Aorta (tissue), 5 donors: ENCODE data around the gene ENO1. TPM values are rescaled to one million over a fixed set of nuclear protein-coding genes. Genes with fewer than 3 reads are reported as not detected.

Experiments
- ATAC-seq: fragments of 200-7000 bp; cut with Tn5 transposase; one replicate; pipeline ENCODE4 v1.9.1; 2022; ENCODE audit warnings: moderate library complexity; ENCODE audit not compliant: low FRiP score
- DNase-seq, 2 donors: peaks; one replicate each; pipeline ENCODE4 v3.0.0-alpha.2; 2020
- H3K27ac ChIP-seq, 2 donors: one replicate each; pipeline ENCODE4 v1.5.1; 2013; ENCODE audit warnings: low read length in 2 of 2, mild to moderate bottlenecking in 2 of 2, moderate library complexity in 2 of 2, control low read depth in 1 of 2, inconsistent platforms in 1 of 2, low read depth in 1 of 2
- H3K27me3 ChIP-seq, 2 donors: one replicate each; pipeline ENCODE4 v1.6.1; 2013; ENCODE audit warnings: control low read depth in 1 of 2, low read length in 1 of 2, mild to moderate bottlenecking in 1 of 2, moderate library complexity in 1 of 2; ENCODE audit not compliant: insufficient read depth in 2 of 2, control insufficient read depth in 1 of 2
- H3K36me3 ChIP-seq, 2 donors: one replicate each; pipeline ENCODE4 v1.6.1; 2013; ENCODE audit warnings: control low read depth in 1 of 2, low read length in 1 of 2, mild to moderate bottlenecking in 1 of 2; ENCODE audit not compliant: insufficient read depth in 2 of 2, control insufficient read depth in 1 of 2
- H3K4me1 ChIP-seq, 2 donors: one replicate each; pipeline ENCODE4 v1.6.1; 2013; ENCODE audit warnings: low read length in 2 of 2, control low read depth in 1 of 2, mild to moderate bottlenecking in 1 of 2, moderate library complexity in 1 of 2; ENCODE audit not compliant: insufficient read depth in 2 of 2, control insufficient read depth in 1 of 2
- H3K4me3 ChIP-seq, 2 donors: one replicate each; pipeline ENCODE4 v1.5.1; 2013; ENCODE audit warnings: low read length in 2 of 2, control low read depth in 1 of 2, mild to moderate bottlenecking in 1 of 2
- H3K9me3 ChIP-seq: one replicate; pipeline ENCODE4 v1.6.1; 2013; ENCODE audit warnings: mild to moderate bottlenecking, low read length; ENCODE audit not compliant: control insufficient read depth
- WGBS, 2 donors: extraction: QIAGEN DNeasy Blood & Tissue Kit; methylation state at CpG; one replicate each; pipeline ENCODE4 v1.1.7; 2013; 5-methylcytosine and 5-hydroxymethylcytosine counted together
- intact Hi-C, 2 donors: fragments of 100-400 bp; cut with DNase I; formaldehyde crosslinking; loops; one replicate each; pipeline versions ENCODE4 v1.14.2 to v1.15.0; 2022
- polyA plus RNA-seq, 2 donors: library from polyadenylated mRNA; stranded (reverse); fragments of 200-250 nt; gene quantifications; one replicate each; pipeline ENCODE4 v1.2.3, GENCODE V29; 2013
- total RNA-seq, 2 donors: library from RNA; stranded (reverse); fragmentation: NEBNext Ultra II Directional; extraction: Animal tissue kit (Norgen Biotek cat#: 25700); gene quantifications; one replicate each; pipeline ENCODE4 v1.2.1, GENCODE V29; 2021
- donor health status: healthy with polysubstance abuse.
- donor health status: Bipolar disorder and iron deficiency.
- donor health status: DM: no; HTN: no; CAD: no.
- donor health status: DM: no; HTN: no; CAD: no.
- donor health status: DM: yes; HTN: yes; CAD: no.

Gene ENO1
- total and polyA plus RNA-seq, 4 donors: 333 to 688 (median 528) TPM

DNA sequence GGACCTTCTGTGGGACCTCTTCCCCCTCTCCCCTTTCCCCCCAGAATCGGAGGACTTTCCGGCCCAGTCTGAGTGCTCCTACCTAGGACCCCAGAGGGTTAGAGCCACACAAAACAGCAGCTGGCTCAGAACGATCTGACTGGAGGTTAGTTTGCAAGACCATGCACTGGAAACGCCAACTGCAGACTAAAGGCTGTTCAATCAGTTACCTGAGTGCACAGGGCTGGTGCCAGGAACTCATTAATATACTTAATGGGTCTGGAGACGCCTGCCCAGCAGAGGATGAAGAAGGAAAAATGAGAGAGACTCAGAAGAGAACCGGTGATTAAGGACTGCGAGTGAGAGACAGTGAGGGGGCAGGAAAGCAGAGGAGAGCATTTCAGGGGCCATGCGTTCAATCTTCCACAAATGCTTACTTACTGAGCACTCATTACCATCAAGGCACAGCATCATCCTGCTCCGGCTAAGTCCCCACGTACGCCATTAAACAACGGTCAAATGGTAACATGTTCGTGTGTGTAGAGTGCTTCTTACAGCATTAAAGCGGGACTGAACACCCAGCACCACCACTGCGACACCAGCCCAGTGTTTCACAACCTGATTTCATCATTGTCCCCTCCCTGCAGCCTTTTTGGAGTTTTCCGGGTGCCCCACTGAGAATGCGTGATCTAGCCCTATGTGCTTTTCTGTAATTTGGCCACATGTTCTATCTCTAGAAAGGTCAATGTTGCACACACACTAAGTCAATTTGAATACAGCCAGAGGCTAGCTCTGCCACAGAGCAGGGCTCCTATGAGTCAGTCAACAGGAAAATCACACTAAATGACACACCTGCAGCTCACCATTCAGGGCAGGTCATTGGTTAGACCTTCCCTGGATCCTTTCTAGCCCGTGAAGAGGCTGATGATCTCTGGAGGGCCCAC is 7.6 kb downstream of the ENO1 start:
- H3K27me3 ChIP-seq: no peaks in the 10 kb centered on the region
- ATAC-seq (no peak), DNase-seq (no peak)
- 86 to 89% methylated on average over 18 of the region's 18 CpGs for WGBS, 2 donors
- no peak overlapping the region for H3K27ac ChIP-seq
- H3K4me1 ChIP-seq: peaks cover 0 to 3% of the 10 kb centered on the region in 2 donors
- no peaks in the 10 kb centered on the region for H3K9me3 ChIP-seq
- H3K4me3 ChIP-seq: no peak overlapping the region
- intact Hi-C loops: loop anchor here in 1 of 2 donors (5.0 kb wide), 1 partner anchor 116 kb away; no protein-coding TSS in a partner anchor
- peaks cover 15 to 22% of the 10 kb centered on the region in 2 donors for H3K36me3 ChIP-seq

DNA sequence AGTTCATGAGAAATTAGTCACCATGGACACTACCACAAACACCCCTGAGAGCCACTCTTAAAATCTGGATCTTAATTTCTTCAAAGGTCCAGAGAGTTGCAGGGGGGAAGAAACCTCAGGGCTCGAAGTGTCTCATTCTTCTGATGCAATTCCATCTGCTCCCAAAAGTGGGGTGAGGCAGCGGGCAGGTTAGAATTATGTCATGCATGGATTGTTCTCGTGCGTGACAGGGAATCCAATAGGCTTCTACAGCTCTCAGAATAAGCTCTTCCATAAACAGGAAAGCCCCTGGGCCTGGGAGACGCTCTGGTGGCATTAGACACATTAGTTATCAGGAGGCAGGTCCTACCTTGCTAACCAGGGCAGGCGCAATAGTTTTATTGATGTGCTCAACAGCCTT is 8.4 kb downstream of the ENO1 start:
- intact Hi-C loops: loop anchor here in 1 of 2 donors (5.0 kb wide), 1 partner anchor 117 kb away; no protein-coding TSS in a partner anchor
- no peak overlapping the region for H3K4me3 ChIP-seq
- H3K36me3 ChIP-seq: peaks cover 22 to 27% of the 10 kb centered on the region in 2 donors
- ATAC-seq (no peak), DNase-seq (no peak)
- no peaks in the 10 kb centered on the region for H3K9me3 ChIP-seq
- no peaks in the 10 kb centered on the region for H3K27me3 ChIP-seq
- WGBS, 2 donors: 79 to 87% methylated on average over 6 of the region's 6 CpGs
- peaks cover 0 to 3% of the 10 kb centered on the region in 2 donors for H3K4me1 ChIP-seq
- H3K27ac ChIP-seq: no peak overlapping the region

DNA sequence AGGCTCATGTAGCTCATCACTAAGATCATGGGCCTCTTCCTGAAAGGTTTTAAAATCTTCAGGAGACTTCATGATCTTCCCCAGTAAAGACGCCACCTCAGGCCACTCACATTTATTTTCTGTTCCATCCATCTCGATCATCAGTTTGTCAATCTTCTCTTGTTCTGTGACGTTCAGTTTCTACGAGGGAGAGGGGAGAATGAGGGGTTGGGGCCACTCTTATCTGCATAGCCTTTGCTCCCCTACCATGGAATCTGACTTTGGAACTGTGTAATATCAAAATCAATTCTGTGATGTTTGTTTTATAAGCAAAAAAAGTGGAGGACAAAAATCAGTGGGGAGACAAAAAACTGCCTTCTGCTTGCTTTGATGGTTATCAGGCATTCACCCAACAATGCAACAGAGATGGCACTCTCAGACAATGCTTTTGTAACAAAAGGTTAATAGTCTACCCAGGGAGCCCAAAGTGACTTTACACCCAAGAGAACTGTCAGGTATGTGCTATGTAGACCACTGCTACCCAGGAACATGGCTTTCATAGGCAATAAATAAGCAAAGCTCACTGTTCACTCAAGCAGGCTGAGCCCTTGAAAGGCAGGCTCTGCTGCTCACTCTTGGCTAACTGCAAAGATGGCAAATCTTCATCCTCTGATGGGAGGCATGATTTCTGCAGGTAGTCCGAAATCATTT is 10.5 kb downstream of the ENO1 start:
- intact Hi-C loops: no loop called here
- ATAC-seq (no peak), DNase-seq (no peak)
- Histone ChIP-seq H3K9me3 (no peaks in the 10 kb centered on the region), H3K4me3 (no peak overlapping the region), H3K27me3 (no peaks in the 10 kb centered on the region), H3K36me3 (peaks cover 34 to 35% of the 10 kb centered on the region in 2 donors), H3K4me1 (peaks cover 0 to under 1% of the 10 kb centered on the region in 2 donors), H3K27ac (no peak overlapping the region)
- WGBS, 2 donors: 83 to 85% methylated on average over 5 of the region's 5 CpGs

DNA sequence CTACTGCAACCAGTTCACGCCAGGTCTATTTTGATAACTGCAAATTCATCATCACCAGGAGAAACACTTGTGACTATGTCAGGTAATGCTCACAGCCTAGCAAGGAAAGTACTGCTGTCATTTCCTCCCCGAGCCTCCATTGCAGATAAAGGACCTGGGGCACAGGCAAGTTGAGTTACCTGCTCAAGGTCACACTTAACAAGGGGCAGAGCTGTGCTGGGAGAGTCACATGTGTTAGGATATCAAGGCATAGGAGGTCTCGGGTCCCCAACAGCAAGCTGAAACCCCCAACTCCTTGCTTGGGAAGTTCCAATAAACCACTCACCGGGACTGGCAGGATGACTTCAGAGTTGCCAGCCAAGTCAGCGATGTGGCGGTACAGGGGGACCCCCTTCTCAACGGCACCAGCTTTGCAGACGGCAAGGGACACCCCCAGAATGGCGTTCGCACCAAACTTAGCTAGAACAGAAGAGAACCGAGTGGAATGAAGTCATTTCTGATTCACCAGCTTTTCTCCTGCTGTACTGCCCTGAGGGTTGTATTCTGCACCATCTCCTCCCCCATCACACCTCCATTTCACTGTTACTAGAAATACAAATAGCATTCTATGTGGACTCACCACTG is 11.6 kb downstream of the ENO1 start:
- no peak for DNase-seq
- 88 to 89% methylated on average over 11 of the region's 11 CpGs for WGBS, 2 donors
- intact Hi-C loops: no loop called here

DNA sequence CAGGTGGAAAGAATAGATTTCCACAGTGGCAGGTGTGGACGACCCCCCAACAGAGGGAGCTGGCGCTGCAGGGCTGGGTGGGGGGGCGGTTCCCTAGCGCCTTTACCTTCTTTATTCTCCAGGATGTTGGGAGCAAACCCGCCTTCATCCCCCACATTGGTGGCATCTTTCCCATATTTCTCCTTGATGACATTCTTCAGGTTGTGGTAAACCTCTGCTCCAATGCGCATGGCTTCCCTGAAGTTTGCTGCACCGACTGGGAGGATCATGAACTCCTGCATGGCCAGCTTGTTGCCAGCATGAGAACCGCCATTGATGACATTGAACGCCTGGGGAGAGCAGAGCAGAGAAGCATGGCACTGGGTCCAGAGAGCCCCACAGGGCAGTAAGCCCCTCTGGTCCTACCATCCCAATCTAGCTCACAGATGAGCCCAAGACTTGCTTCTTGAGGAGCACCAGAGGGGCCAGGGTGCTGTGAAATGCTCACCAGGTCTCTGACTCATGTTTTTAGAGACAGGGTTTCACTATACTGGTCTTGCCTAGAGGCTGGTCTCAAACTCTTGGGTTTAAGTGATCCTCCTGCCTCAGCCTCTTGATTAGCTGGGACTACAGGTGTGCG is 12.2 kb downstream of the ENO1 start:
- Histone ChIP-seq H3K36me3 (peaks cover 33 to 34% of the 10 kb centered on the region in 2 donors), H3K27ac (no peak overlapping the region), H3K27me3 (no peaks in the 10 kb centered on the region), H3K4me3 (no peak overlapping the region), H3K9me3 (no peaks in the 10 kb centered on the region), H3K4me1 (no peaks in the 10 kb centered on the region)
- intact Hi-C loops: no loop called here
- ATAC-seq: no peak
- DNase-seq: no peak
- WGBS, 2 donors: 89 to 91% methylated on average over 10 of the region's 10 CpGs

More for the DNA sequence above, 11.6 kb downstream of the ENO1 start:
- Histone ChIP-seq H3K27ac (no peak overlapping the region), H3K4me3 (no peak overlapping the region), H3K4me1 (no peaks in the 10 kb centered on the region), H3K36me3 (peaks cover 34 to 38% of the 10 kb centered on the region in 2 donors), H3K27me3 (no peaks in the 10 kb centered on the region), H3K9me3 (no peaks in the 10 kb centered on the region)
- no peak for ATAC-seq

DNA sequence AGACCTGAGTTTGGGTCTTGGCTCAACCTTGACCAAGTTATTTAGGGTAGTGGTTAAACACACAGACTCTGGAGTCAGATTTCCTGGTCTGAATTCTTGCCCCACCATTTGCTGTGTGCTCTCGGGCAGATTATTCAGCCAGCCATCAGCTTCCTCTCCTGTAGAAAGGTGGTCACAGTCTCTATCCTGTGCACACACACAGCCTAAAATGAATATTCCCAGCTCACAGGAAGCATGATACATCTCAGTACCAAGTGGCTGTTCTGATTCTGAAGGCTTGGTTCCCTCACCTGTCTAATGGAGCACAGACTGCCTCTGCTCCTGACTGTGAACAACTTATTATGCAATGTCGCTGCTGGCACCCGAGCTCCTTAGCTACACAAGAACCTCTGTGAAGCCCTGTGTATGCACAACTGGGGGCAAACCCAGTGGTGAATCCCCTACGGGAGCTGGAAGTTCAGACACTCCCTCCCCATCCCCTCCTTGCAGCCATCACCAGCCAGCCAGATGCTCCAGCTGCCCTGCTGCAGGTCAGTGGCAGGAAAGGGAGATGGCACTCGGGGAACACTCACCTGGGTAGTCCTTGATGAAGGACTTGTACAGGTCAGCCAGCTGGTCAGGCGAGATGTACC is 13.7 kb downstream of the ENO1 start:
- H3K36me3 ChIP-seq: peaks cover 24 to 29% of the 10 kb centered on the region in 2 donors
- no peak for ATAC-seq
- H3K4me3 ChIP-seq: no peak overlapping the region
- H3K4me1 ChIP-seq: no peaks in the 10 kb centered on the region
- WGBS, 2 donors: 83 to 87% methylated on average over 6 of the region's 6 CpGs
- no peak overlapping the region for H3K27ac ChIP-seq
- no peaks in the 10 kb centered on the region for H3K27me3 ChIP-seq
- DNase-seq: no peak
- intact Hi-C loops: loop anchor here in 1 of 2 donors (5.0 kb wide), 2 partner anchors 42 to 122 kb away; no protein-coding TSS in a partner anchor
- H3K9me3 ChIP-seq: no peaks in the 10 kb centered on the region

DNA sequence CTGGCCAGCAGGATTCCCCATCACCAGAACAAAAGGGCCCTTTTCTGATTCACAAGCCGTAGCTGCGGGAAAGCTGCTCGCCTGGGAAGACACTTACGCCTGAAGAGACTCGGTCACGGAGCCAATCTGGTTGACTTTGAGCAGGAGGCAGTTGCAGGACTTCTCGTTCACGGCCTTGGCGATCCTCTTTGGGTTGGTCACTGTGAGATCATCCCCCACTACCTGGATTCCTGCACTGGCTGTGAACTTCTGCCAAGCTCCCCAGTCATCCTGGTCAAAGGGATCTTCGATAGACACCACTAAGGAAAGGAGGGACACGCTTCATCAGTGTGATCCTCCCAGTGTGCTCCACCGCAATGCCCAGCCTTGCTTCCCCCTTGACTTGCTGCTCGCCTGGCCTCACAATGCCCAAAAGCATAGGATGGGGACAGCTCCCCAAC is 14.7 kb downstream of the ENO1 start:
- WGBS, 2 donors: 92 to 94% methylated on average over 13 of the region's 13 CpGs
- H3K27me3 ChIP-seq: no peaks in the 10 kb centered on the region
- DNase-seq: no peak
- intact Hi-C loops: loop anchor here in 1 of 2 donors (5.0 kb wide), 2 partner anchors 43 to 123 kb away; no protein-coding TSS in a partner anchor
- H3K4me3 ChIP-seq: no peak overlapping the region
- ATAC-seq: no peak
- H3K9me3 ChIP-seq: no peaks in the 10 kb centered on the region
- no peaks in the 10 kb centered on the region for H3K4me1 ChIP-seq
- no peak overlapping the region for H3K27ac ChIP-seq
- peaks cover 24 to 29% of the 10 kb centered on the region in 2 donors for H3K36me3 ChIP-seq
